GM12875 (cell line): ENCODE results near the gene ANAPC16.
"Not testable (repeated sequence)": the region's sequence is repeated elsewhere in the genome, so short reads cannot be mapped to it uniquely, and the experiment has no call there.

Experiments
- H3K4me3 ChIP-seq: one replicate; pipeline ENCODE4 v1.5.1; 2011; ENCODE audit warnings: low read depth, low read length, control low read depth
- TF ChIP-seq, protein P1 (sequence below): IDR thresholded peaks from 2 replicates; pipeline ENCODE4 v1.5.1; 2011; ENCODE audit warnings: low read depth, mild to moderate bottlenecking, control low read depth, inconsistent platforms, low read length, moderate library complexity, borderline replicate concordance; ENCODE audit not compliant: insufficient read depth

ANAPC16 gene

GRCh38 chr10:72265508-72265907 lies 49.7 kb downstream of the ANAPC16 start:
- no peak overlapping the region for H3K4me3 ChIP-seq
- TF ChIP-seq, protein P1, sequence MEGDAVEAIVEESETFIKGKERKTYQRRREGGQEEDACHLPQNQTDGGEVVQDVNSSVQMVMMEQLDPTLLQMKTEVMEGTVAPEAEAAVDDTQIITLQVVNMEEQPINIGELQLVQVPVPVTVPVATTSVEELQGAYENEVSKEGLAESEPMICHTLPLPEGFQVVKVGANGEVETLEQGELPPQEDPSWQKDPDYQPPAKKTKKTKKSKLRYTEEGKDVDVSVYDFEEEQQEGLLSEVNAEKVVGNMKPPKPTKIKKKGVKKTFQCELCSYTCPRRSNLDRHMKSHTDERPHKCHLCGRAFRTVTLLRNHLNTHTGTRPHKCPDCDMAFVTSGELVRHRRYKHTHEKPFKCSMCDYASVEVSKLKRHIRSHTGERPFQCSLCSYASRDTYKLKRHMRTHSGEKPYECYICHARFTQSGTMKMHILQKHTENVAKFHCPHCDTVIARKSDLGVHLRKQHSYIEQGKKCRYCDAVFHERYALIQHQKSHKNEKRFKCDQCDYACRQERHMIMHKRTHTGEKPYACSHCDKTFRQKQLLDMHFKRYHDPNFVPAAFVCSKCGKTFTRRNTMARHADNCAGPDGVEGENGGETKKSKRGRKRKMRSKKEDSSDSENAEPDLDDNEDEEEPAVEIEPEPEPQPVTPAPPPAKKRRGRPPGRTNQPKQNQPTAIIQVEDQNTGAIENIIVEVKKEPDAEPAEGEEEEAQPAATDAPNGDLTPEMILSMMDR: no peak

- TF ChIP-seq, protein P1: no peak
- H3K4me3 ChIP-seq: no peak overlapping the region
Observed at GRCh38 chr10:72265990-72266865, 50.4 kb downstream of the ANAPC16 start.

GRCh38 chr10:72267381-72267780 lies 51.6 kb downstream of the ANAPC16 start:
- H3K4me3 ChIP-seq: no peak overlapping the region
- TF ChIP-seq, protein P1: no peak

GRCh38 chr10:72267819-72268399 lies 52.1 kb downstream of the ANAPC16 start:
- no peak overlapping the region for H3K4me3 ChIP-seq

DNA sequence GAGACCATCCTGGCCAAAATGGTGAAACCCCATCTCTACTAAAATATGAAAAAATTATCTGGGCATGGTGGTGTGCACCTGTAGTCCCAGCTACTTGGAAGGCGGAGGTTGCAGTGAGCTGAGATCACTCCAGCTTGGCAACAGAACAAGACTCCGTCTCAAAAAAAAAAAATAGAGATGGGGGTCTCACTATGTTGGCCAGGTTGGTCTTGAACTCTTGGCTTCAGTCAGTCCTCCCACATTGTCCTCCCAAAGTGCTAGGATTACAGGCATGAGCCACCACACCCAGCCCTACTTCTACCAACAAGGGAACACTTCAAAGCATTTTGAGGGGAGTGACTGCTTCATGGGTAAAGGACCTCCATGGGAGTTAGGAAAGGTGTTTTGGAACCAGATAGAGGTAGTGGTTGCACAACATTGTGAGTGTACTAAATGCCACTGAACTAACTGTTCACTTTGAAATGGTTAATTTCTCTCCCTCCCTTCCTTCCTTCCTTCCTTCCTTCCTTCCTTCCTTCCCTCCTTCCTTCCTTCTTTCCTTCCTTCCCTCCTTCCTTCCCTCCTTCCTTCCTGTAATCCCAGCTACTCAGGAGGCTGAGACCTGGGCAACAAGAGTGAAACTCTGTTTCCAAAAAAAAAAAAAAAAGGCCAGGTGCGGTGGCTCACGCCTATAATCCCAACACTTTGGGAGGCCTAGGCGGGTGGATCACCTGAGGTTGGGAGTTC lies 52.8 kb downstream of the ANAPC16 start:
- H3K4me3 ChIP-seq: not testable (repeated sequence)

More at GRCh38 chr10:72267819-72268399, 52.1 kb downstream of the ANAPC16 start:
- TF ChIP-seq, protein P1: no peak

GRCh38 chr10:72270607-72271281 lies 54.9 kb downstream of the ANAPC16 start:
- no peak overlapping the region for H3K4me3 ChIP-seq
- TF ChIP-seq, protein P1: no peak

DNA sequence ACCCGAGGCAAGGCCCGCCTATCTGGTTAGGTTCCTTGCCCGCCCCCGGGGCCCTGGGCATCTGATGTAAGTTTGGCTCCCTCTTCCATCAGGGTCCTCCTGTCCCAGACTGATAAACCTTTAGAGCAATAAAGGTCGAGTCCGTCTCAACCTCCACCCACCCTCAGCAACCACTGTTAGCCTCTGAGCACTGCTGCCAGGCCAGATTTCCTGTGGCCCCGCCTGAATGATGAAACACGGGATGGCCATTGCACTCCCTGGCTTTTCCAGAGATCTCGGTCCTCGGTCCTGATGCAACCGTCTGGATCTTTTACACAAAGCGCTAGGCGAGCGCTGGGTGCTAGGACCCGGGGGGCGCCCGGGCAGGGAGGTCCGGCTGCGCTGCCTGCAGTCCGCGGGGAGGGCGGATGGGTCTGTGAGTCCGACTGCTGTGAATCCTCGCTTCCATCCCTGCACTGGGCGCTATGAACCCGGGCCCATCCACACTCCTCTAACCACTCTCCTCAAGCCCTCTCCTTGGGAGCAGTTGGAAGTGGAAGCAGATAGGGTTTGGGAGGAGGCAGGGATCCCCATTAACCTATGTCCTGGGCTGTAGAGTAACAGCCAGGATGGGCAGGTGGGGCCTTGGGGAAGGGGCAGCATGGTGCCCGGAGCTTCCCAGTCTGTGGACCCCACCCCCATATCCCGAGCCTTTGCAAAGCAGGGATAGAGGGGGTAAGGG lies 57.0 kb downstream of the ANAPC16 start:
- peak overlapping the region; percentile 80 for H3K4me3 ChIP-seq
- TF ChIP-seq, protein P1: no peak
